ENCODE measurements around the gene ADCK1. TPM values are rescaled to one million over a fixed set of nuclear protein-coding genes. Genes with fewer than 3 reads are reported as not detected.
"Not testable (repeated sequence)": the region's sequence is repeated elsewhere in the genome, so short reads cannot be mapped to it uniquely, and the experiment has no call there.

The ADCK1 gene
- total RNA-seq, 1 donor from 2014 or later = 4.3 TPM

DNA sequence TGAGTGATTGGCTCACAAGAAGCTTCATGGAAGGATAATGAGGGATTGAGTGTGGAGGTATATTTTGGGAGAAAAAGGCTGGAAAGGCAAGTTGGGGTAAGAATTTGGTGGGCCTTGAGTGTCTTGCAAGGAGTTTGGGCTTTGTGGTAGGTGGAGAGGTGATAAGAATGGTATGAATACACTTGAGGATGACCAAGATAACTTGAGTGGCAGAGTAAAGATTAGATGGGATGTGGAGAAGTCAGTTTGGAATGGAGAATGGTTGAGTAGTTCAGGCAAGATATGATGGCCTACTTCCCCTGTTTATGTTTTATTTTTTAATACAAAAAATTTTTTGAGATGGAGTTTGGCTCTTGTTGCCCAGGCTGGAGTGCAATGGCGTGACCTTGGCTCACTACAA, 9.1 kb downstream of the ADCK1 start:
- DNase-seq (ENCODE audit: low spot score) = no peak

- DNase-seq (ENCODE audit: low spot score) = no peak
Observed at GRCh38 chr14:77812028-77812427, 12.1 kb downstream of the ADCK1 start.

DNA sequence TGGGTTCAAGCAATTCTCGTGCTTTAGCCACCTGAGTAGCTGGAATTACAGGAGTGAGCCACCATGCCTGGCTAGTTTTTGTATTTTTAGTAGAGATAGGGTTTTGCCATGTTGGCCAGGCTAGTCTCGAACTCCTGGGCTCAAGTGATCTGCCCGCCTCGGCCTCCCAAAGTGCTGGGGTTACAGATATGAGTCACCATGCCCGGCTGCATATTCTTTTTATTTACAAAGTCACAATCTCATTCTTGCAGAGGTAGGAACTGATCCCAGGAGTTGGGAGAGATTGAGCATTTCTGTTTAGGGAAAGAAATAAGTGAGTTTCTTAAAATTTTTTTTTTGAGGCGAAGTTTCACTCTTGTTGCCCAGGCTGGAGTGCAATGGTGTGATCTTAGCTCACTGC, 12.8 kb downstream of the ADCK1 start:
- not testable (repeated sequence) for DNase-seq (ENCODE audit: low spot score)

- no peak for DNase-seq (ENCODE audit: low spot score)
Observed at GRCh38 chr14:77822307-77822706, 22.4 kb downstream of the ADCK1 start.

- DNase-seq (ENCODE audit: low spot score) = no peak
Observed at GRCh38 chr14:77822741-77823140, 22.8 kb downstream of the ADCK1 start.

DNA sequence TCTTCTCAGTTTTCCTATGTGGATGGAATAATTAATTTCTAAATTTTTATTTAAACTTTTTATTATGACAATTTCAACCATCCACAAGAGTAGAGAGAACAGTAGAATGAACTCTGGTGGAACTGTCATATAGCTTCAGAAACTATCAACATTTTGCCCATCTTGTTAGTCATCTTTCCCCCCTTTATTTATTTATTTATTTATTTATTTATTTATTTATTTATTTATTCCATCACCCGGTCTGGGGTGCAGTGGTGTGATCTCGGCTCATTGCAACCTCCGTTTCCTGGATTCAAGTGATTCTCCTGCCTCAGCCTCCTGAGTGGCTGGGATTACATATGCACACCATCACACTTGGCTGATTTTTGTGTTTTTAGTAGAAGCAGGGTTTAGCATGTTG, 23.5 kb downstream of the ADCK1 start:
- DNase-seq (ENCODE audit: low spot score) = no peak

DNA sequence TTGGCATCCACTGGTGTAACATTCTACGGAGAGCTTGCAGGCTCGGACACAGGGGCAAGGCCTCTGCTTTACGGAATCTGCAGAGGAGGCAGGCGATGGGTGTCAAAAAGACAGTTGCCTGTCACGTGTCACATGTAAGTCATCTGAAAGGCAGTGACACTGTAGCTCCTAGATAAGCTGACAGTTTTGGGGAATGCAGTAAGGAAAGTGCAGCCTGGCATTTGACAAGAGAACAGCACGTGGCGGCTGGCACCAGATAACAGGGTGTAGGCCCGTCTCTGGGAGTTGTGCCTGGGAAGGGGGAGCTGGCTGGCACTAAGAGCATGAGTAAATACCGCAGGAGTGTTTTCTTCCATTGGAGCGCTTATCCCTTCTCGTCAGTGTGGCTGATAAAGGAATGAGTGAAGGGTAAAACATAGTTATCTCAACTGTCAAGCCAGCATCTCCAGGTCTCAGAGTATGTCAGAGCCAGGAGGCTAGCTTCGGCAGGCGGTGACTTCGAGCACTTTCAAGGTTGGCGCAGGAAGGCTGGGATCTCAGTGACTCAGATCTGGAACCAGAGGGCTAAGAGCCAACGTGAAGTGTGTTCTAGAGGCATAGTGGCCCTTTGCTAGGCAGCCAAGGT, 26.1 kb downstream of the ADCK1 start:
- no peak for DNase-seq (ENCODE audit: low spot score)

DNA sequence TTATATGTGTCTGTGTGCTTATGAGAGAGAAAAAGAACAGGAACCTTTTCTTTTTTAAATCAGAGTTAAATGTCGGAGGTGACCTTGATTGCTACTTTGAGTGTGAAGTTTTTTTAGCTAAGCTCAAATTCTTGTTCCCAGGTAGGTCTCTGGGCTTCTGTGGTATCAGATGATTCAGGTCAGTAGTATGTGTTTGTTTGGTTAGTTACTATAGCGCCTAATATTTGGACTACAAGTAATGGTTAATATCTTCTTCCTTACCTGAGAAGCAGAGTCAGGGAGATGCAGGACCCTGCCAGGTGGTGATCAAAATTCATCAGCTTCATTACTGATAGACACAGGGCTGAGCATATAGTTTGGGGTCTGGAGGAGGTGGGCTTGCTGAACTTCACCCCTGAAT, 30.8 kb downstream of the ADCK1 start:
- no peak for DNase-seq (ENCODE audit: low spot score)

DNA sequence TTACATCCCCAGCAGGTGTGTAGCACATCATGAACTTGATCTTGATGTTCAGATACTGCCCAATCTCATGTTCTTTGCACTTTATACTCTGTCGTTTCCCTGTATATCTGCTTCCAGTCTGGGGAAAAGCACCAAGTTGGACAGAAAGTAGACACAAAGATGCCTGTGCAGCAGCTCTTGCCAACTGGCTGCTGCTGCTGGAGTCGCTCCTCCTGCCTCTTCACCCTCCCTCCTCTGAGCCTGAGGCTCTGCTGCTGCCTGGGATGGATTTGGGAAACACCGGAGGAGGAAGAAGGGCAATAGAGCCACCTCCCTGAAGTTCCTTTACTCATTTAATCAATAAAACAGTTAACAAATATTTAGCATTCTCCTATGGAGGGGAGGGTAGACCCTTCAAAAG, 32.4 kb downstream of the ADCK1 start:
- no peak for DNase-seq (ENCODE audit: low spot score)

- DNase-seq (ENCODE audit: low spot score) = no peak
Observed at GRCh38 chr14:77837926-77838325, 38.0 kb downstream of the ADCK1 start.

GRCh38 chr14:77838831-77839511, 39.1 kb downstream of the ADCK1 start:
- DNase-seq (ENCODE audit: low spot score) = no peak

GRCh38 chr14:77843195-77843594, 43.3 kb downstream of the ADCK1 start:
- DNase-seq (ENCODE audit: low spot score) = no peak

GRCh38 chr14:77843651-77844050, 43.7 kb downstream of the ADCK1 start:
- DNase-seq (ENCODE audit: low spot score) = no peak

GRCh38 chr14:77844802-77845201, 44.9 kb downstream of the ADCK1 start:
- DNase-seq (ENCODE audit: low spot score) = no peak

DNA sequence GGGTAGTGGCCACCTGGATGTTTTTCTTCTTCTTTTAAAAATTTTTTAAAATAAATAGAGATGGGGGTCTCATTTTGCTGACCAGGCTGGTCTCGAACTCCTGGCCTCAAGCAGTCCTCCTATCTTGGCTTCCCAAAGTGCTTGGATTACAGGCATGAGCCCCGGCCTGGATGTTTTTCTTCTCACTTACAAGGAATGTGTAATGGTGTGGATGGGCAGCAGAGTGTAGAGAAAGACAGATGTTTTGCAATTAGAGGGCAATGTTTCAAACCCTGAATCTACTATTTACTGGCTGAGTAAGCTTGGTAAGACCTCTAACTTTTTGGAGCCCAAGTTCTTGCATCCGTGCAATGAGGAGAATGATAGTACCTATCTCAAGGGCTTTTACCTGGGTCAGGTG, 48.1 kb downstream of the ADCK1 start:
- no peak for DNase-seq (ENCODE audit: low spot score)

DNA sequence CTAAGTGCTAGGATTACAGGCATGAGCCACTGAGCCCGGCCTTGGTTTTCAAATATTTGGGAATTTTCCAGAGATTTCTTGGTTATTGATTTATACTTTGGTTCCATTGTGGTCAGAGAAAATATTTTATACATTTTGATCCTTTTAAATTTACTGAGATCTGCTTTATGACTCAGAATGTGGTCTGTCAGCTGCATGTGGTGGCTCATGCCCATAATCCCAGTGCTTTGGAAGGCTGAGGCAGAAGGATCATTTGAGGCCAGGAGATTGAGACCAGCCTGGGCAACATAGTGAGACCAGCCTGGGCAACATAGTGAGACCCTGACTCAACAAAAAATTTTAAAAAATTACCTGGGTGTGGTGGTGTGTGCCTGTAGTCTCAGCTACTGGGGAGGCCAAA, 49.8 kb downstream of the ADCK1 start:
- no peak for DNase-seq (ENCODE audit: low spot score)

DNA sequence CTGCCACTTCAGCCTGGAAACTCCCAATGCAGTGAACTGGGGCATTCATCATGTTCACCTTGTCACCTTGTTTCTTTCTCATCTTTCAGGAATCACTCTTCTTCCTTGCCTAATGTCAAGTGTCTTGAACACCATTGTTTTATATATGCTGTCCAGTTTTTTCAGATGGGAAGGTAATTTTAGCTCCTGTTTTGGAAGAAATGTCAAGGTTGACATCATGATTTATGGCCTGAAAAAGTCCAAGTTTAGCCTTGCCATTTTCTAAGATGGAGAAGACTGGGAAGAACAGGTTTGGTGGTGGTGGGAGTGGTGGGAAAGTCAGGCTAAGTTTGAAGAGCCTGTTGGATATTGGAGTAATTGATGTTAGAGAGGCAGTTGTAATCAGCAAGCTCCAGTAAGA, 54.0 kb downstream of the ADCK1 start:
- DNase-seq (ENCODE audit: low spot score) = no peak

- no peak for DNase-seq (ENCODE audit: low spot score)
Observed at GRCh38 chr14:77856941-77857340, 57.0 kb downstream of the ADCK1 start.

- no peak for DNase-seq (ENCODE audit: low spot score)
Observed at GRCh38 chr14:77859934-77860570, 60.1 kb downstream of the ADCK1 start.

DNA sequence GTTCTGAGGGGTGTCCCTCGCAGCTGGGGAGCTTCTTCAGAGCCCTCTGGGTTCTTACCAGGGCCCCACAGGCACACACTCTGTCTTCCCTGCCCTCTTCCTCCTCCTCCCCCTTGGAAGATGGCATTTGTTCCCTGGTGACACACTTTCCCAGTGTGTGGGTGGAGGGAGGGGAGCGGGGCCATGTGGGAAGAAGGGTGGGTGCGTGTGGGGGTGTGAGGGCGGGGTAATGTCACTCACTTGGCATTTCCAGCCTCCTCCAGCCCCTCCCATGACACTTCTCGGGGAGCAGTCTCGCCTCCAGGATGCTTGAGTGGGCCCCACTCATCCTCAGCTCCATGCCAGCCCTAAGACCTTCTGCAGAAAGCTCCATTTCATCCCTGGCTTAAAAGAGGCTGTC, 61.3 kb downstream of the ADCK1 start:
- DNase-seq (ENCODE audit: low spot score) = no peak

- peak; percentile 41 for DNase-seq (ENCODE audit: low spot score)
Observed at GRCh38 chr14:77862154-77862786, 62.4 kb downstream of the ADCK1 start.

DNA sequence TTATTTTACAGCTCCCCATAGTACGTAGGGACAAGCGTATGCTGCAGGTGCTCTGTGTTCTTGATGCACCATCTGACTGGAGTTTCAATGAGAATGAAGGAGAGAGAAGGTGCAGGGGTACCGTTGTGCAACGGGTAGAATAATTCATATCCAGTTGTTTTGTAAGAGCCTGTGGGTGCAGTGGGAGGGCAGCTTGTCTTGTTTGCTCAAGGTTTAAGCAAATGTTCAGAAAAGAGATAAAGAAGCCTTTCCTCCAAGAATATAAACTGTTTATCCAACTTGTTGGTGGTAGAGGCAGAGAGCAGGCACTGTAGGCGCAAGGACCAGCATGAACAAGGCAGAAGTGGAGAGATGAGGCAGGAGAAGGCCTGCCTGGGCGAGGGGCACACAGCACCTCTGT, 64.2 kb downstream of the ADCK1 start:
- no peak for DNase-seq (ENCODE audit: low spot score)

- DNase-seq (ENCODE audit: low spot score) = no peak
Observed at GRCh38 chr14:77864580-77864979, 64.7 kb downstream of the ADCK1 start.

All from umbilical cord (tissue), 2 donors.